ENCODE data around the gene FBXL17.

DNA sequence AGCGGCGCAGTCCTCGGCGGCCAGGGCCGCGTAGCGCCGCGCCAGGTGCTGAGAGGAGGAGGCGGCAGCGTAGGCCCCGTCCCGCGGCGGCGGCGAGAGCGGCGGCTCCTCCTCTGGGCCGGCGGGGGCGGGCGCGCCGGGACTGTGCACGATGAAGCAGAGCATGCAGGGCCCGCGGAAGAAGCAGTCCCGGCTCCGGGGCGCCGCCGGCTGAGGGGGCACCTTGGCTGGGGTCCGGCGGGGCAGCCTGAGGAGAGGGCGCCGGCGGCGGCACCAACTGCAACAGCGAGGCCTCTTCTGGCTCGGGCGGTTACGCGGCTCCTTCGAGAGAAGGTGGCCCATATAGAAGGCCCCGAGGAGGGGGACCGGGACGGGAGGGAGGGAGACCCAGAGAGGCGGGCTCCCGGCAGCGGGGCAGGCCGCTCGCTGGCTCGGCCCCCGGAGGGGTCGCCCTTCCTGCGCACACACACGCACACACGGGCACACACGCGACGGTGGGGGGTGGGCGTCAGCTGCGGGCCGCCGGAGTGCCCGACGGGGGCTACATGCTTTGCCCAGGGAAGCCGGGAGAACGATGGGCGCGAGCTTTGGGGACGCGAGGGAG lies 446 bp downstream of the FBXL17 start:
- TF ChIP-seq EZH2 (IDR thresholded peaks at IDR 0.05; ENCODE audit: borderline replicate concordance, insufficient read depth, low read depth, low read length, poor library complexity, severe bottlenecking), result no peak
- TF ChIP-seq, protein P1, sequence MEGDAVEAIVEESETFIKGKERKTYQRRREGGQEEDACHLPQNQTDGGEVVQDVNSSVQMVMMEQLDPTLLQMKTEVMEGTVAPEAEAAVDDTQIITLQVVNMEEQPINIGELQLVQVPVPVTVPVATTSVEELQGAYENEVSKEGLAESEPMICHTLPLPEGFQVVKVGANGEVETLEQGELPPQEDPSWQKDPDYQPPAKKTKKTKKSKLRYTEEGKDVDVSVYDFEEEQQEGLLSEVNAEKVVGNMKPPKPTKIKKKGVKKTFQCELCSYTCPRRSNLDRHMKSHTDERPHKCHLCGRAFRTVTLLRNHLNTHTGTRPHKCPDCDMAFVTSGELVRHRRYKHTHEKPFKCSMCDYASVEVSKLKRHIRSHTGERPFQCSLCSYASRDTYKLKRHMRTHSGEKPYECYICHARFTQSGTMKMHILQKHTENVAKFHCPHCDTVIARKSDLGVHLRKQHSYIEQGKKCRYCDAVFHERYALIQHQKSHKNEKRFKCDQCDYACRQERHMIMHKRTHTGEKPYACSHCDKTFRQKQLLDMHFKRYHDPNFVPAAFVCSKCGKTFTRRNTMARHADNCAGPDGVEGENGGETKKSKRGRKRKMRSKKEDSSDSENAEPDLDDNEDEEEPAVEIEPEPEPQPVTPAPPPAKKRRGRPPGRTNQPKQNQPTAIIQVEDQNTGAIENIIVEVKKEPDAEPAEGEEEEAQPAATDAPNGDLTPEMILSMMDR (IDR thresholded peaks at IDR 0.05), result no peak
